Activated B cell treated with CpG ODN at 0.5 μM for 24 hours (primary cell): ENCODE results near the gene ABHD11. TPM values are rescaled to one million over a fixed set of nuclear protein-coding genes. Genes with fewer than 3 reads are reported as not detected.

ENCODE experiments used
- ATAC-seq: fragments of 200-7000 bp; cut with Tn5 transposase; one replicate; pipeline ENCODE4 v1.10.0; 2021; ENCODE audit warnings: low read depth, mild to moderate bottlenecking, moderate library complexity
- CTCF ChIA-PET: fragments of 350-600 bp; sonication (Branson Sonifier 250); formaldehyde crosslinking; loops from one replicate; lab custom pipeline; 2021; ENCODE audit warnings: antibody characterized with exemption; lab: Charles Lee
- POLR2A ChIA-PET: fragments of 350-600 bp; sonication (Branson Sonifier 250); formaldehyde crosslinking; loops from one replicate; lab custom pipeline; 2021; ENCODE audit warnings: antibody characterized with exemption; lab: Charles Lee
- DNase-seq: peaks from one replicate; pipeline ENCODE4 v3.0.0; 2022
- H3K27ac Mint-ChIP-seq: one replicate; pipeline ENCODE4 v1.8.0; 2020; ENCODE audit warnings: mixed read lengths
- H3K27me3 Mint-ChIP-seq: one replicate; pipeline ENCODE4 v1.8.0; 2021; ENCODE audit warnings: mixed read lengths
- H3K36me3 Mint-ChIP-seq: one replicate; pipeline ENCODE4 v1.8.0; 2021; ENCODE audit warnings: low read depth, mixed read lengths
- H3K4me1 Mint-ChIP-seq: one replicate; pipeline ENCODE4 v1.8.0; 2021; ENCODE audit warnings: mixed read lengths
- H3K4me3 Mint-ChIP-seq: one replicate; pipeline ENCODE4 v1.8.0; 2020; ENCODE audit warnings: mild to moderate bottlenecking, mixed read lengths
- H3K9me3 Mint-ChIP-seq: one replicate; pipeline ENCODE4 v1.8.0; 2020; ENCODE audit warnings: mixed read lengths
- intact Hi-C: fragments of 100-400 bp; cut with micrococcal nuclease; formaldehyde crosslinking; loops from one replicate; pipeline ENCODE4 v1.15.1; 2024
- total RNA-seq: library from RNA; stranded (reverse); gene quantifications from 2 replicates; pipeline ENCODE4 v1.2.3, GENCODE V29; 2022
- TF ChIP-seq, protein P1 (sequence below): fragments of 200-600 bp; IDR thresholded peaks from one replicate; pipeline ENCODE4 v1.8.0; 2022; ENCODE audit warnings: antibody characterized with exemption, mild to moderate bottlenecking

The ABHD11 gene
- total RNA-seq, 1 donor from 2014 or later = 15.9 TPM

DNA sequence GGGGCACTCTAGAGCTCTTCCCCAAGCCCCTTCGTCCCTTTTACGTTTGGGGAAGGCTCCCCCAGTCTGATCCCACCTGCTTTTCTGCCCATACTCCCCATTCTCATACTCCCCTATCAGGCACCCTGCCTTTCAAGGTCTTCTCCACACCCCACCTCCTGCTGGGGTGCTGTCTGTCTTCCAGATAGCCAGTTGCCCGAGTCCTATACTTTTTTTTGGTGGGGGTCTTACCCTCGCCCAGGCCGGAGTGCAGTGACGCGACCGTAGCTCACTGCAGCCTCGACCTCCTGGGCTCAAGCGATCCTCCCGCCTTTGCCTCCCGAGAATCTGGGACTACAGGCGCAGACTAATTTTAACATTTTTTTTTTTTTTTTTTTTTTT, 775 bp upstream of the ABHD11 start:
- intact Hi-C loops = loop anchor here (1.0 to 5.0 kb wide), 4 partner anchors 72 to 911 kb away; partner anchors contain the start of genes METTL27, TYW1B and VPS37D
- TF ChIP-seq, protein P1, sequence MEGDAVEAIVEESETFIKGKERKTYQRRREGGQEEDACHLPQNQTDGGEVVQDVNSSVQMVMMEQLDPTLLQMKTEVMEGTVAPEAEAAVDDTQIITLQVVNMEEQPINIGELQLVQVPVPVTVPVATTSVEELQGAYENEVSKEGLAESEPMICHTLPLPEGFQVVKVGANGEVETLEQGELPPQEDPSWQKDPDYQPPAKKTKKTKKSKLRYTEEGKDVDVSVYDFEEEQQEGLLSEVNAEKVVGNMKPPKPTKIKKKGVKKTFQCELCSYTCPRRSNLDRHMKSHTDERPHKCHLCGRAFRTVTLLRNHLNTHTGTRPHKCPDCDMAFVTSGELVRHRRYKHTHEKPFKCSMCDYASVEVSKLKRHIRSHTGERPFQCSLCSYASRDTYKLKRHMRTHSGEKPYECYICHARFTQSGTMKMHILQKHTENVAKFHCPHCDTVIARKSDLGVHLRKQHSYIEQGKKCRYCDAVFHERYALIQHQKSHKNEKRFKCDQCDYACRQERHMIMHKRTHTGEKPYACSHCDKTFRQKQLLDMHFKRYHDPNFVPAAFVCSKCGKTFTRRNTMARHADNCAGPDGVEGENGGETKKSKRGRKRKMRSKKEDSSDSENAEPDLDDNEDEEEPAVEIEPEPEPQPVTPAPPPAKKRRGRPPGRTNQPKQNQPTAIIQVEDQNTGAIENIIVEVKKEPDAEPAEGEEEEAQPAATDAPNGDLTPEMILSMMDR = no peak
- Mint-ChIP-seq H3K4me3 (peak overlapping the region; percentile 92), H3K4me1 (peaks cover 12% of the 10 kb centered on the region), H3K36me3 (peaks cover 5% of the 10 kb centered on the region), H3K9me3 (no peaks in the 10 kb centered on the region), H3K27me3 (no peaks in the 10 kb centered on the region), H3K27ac (peak overlapping the region; percentile 82)
- DNase-seq (no peak), ATAC-seq (no peak)
- ChIA-PET POLR2A (interaction anchor here (0.6 to 2.1 kb wide), 5 partner anchors 20 to 161 kb away, joined by 3 to 10 read pairs (median 6); partner anchors contain the start of genes METTL27, STX1A and TBL2), CTCF (interaction anchor here (1.3 kb wide), 1 partner anchor 116 kb away, joined by 3 read pairs; no protein-coding TSS in a partner anchor)

DNA sequence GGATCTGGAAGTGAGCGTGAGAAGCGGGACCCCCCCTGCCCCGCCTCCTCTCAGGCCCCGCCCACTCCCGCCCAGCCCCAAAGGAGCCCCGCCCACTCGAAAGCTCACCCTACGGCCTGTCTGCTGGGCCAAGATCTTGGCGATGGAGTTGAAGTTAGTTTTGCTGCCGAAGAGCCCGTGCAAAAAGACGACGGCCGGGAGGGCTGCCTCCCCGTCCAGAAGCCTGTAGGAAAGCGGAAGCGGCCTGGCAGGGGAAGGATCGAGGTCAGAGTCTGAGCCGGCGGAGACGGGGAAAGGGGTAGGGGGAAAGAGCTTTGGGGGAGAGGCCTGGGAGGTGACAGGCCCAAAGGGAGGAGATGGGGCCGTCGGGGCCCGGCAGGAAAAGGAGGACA, 386 bp downstream of the ABHD11 start:
- CTCF ChIA-PET = interaction anchor here (0.6 to 1.0 kb wide), 4 partner anchors 9 to 541 kb away, joined by 3 to 4 read pairs (median 4); partner anchors contain the start of gene VPS37D
- peak; percentile 11 for ATAC-seq

DNA sequence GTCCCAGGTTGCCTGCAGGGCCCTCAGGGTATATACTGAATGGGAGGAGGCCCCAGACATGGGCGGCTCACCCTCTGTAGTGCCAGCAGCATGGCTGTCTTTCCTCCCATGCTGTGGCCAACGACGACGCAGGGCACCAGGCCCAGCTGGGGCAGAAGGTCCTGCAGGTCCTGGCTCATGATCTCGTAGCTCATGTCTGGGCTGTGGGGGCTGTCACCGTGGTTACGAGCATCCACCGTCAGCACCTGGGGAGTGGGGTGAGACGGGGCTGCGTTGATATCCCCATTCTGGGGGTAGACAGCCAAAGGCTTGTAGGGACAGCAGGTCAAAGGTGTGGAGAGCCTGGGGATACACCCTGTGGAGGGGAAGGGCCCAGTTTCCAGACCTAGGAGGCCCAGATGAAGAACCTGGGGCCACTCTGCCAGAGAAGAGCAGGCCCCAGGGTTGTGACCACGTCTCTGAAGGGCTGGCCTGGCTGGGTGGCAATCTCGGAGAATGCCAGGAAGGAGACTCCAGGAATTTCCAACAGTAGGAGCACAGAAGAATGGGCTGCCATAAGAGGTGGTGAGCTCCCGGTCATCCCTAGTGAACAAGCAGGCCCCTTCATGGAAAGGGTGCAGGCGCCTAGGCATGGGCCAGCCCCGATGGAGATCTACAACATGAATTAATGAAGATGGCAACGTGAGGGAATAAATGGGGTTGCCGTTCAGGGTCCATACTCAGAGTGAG, 947 bp downstream of the ABHD11 start:
- POLR2A ChIA-PET = interaction anchor here (0.6 to 2.1 kb wide), 7 partner anchors 20 to 247 kb away, joined by 3 to 10 read pairs (median 7); partner anchors contain the start of genes BCL7B, METTL27, TBL2 and VPS37D
- no peak for ATAC-seq
- intact Hi-C loops = loop anchor here (1.0 to 5.0 kb wide), 8 partner anchors 18 to 909 kb away; partner anchors contain the start of genes BAZ1B, BCL7B, BUD23 and DNAJC30

More for the DNA sequence above, 386 bp downstream of the ABHD11 start:
- intact Hi-C loops = loop anchor here (1.0 to 5.0 kb wide), 8 partner anchors 19 to 909 kb away; partner anchors contain the start of genes BAZ1B, BCL7B, BUD23 and DNAJC30
- H3K4me3 Mint-ChIP-seq = peak overlapping the region; percentile 92
- H3K27me3 Mint-ChIP-seq = no peaks in the 10 kb centered on the region
- no peaks in the 10 kb centered on the region for H3K9me3 Mint-ChIP-seq
- H3K4me1 Mint-ChIP-seq = peaks cover 12% of the 10 kb centered on the region
- peaks cover 5% of the 10 kb centered on the region for H3K36me3 Mint-ChIP-seq
- POLR2A ChIA-PET = interaction anchor here (0.7 to 2.1 kb wide), 6 partner anchors 21 to 216 kb away, joined by 3 to 10 read pairs (median 4); partner anchors contain the start of genes BAZ1B, BCL7B, METTL27 and TBL2
- TF ChIP-seq, protein P1 = no peak
- H3K27ac Mint-ChIP-seq = peak overlapping the region; percentile 87
- DNase-seq = peak; percentile 47

DNA sequence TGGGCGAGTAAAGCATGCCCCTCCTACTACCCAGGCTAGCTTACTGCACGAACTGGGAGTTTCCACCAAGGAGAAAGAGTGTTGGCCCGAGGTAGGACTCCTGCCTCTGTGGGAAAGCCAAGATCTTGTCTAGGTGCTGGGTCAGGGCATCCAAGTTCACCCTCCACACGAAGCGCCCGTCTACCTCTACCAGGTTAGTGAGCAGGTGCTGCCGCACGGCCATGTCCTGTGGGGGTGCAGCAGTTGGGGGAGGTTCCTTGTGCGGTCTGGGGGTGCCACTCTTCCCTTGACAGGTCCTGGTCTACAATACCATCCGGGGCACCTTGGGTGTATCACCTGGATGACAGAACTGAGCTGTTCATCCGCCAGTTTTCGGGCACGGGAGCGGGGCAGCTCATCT, 1.7 kb downstream of the ABHD11 start:
- Mint-ChIP-seq H3K4me1 (peaks cover 12% of the 10 kb centered on the region), H3K4me3 (no peak overlapping the region), H3K9me3 (no peaks in the 10 kb centered on the region), H3K27ac (no peak overlapping the region), H3K27me3 (no peaks in the 10 kb centered on the region), H3K36me3 (peaks cover 5% of the 10 kb centered on the region)
- CTCF ChIA-PET = no interaction called here
- DNase-seq = no peak
- intact Hi-C loops = loop anchor here (5.0 kb wide), 2 partner anchors 70 to 105 kb away; partner anchors contain the start of genes METTL27 and VPS37D
- TF ChIP-seq, protein P1 = no peak
- ATAC-seq = no peak
- POLR2A ChIA-PET = no interaction called here

More for the DNA sequence above, 947 bp downstream of the ABHD11 start:
- H3K9me3 Mint-ChIP-seq = no peaks in the 10 kb centered on the region
- H3K27ac Mint-ChIP-seq = peak overlapping the region; percentile 87
- H3K4me1 Mint-ChIP-seq = peaks cover 12% of the 10 kb centered on the region
- H3K4me3 Mint-ChIP-seq = peak overlapping the region; percentile 92
- no peak for DNase-seq
- no peaks in the 10 kb centered on the region for H3K27me3 Mint-ChIP-seq
- peaks cover 5% of the 10 kb centered on the region for H3K36me3 Mint-ChIP-seq
- CTCF ChIA-PET = interaction anchor here (0.6 kb wide), 1 partner anchor 542 kb away, joined by 3 read pairs; no protein-coding TSS in a partner anchor
- TF ChIP-seq, protein P1 = no peak
